MCF 10A (cell line): ENCODE measurements around the gene NLGN3. TPM values are rescaled to one million over a fixed set of nuclear protein-coding genes. Genes with fewer than 3 reads are reported as not detected.

ENCODE experiments used
- BruUV-seq: library from RNA; stranded (reverse); fragments of 400-500 nt; replicated peaks from 2 replicates; lab custom pipeline; 2021; lab: Mats Ljungman, UMichigan
- CTCF ChIA-PET: fragments of 300-600 bp; sonication (Branson Sonifier 250); formaldehyde crosslinking; extraction: SDS; loops from one replicate; lab custom pipeline; 2021; ENCODE audit warnings: antibody characterized with exemption, inconsistent platforms; lab: Yijun Ruan, JAX
- POLR2A ChIA-PET: fragments of 300-600, 350-650 bp; sonication (Branson Sonifier 250); formaldehyde crosslinking; extraction: SDS; loops from one replicate; lab custom pipeline; 2020; ENCODE audit warnings: antibody characterized with exemption, inconsistent platforms; lab: Yijun Ruan, JAX
- DNase-seq: peaks from one replicate; pipeline ENCODE4 v3.0.0-alpha.2; 2018; ENCODE audit not compliant: unreplicated experiment
- H3K27ac Mint-ChIP-seq: one replicate; pipeline ENCODE4 v1.8.0; 2022; ENCODE audit warnings: mild to moderate bottlenecking, low read depth, mixed read lengths; ENCODE audit not compliant: unreplicated experiment
- H3K27me3 Mint-ChIP-seq: one replicate; pipeline ENCODE4 v1.8.0; 2022; ENCODE audit warnings: mixed read lengths; ENCODE audit not compliant: insufficient read depth, unreplicated experiment
- H3K36me3 Mint-ChIP-seq: one replicate; pipeline ENCODE4 v1.8.0; 2022; ENCODE audit warnings: mild to moderate bottlenecking, moderate library complexity, mixed read lengths; ENCODE audit not compliant: insufficient read depth, unreplicated experiment
- H3K4me1 Mint-ChIP-seq: one replicate; pipeline ENCODE4 v1.8.0; 2022; ENCODE audit warnings: mixed read lengths; ENCODE audit not compliant: insufficient read depth, unreplicated experiment
- H3K4me3 Mint-ChIP-seq: one replicate; pipeline ENCODE4 v1.8.0; 2022; ENCODE audit warnings: mild to moderate bottlenecking, moderate library complexity, mixed read lengths; ENCODE audit not compliant: unreplicated experiment
- H3K9me3 Mint-ChIP-seq: one replicate; pipeline ENCODE4 v1.8.0; 2022; ENCODE audit warnings: mixed read lengths; ENCODE audit not compliant: unreplicated experiment
- intact Hi-C: fragments of 100-400 bp; cut with micrococcal nuclease; formaldehyde crosslinking; loops from 2 replicates; pipeline ENCODE4 v1.14.1; 2022
- total RNA-seq: library from RNA; stranded (reverse); gene quantifications from 2 replicates; pipeline ENCODE4 v1.2.3, GENCODE V29; 2022
- TF ChIP-seq, protein P1 (sequence below): fragments of 200-600 bp; IDR thresholded peaks from one replicate; pipeline ENCODE4 v1.8.0; 2022; ENCODE audit warnings: antibody characterized with exemption, mild to moderate bottlenecking; ENCODE audit not compliant: unreplicated experiment

The NLGN3 gene
- total RNA-seq, 1 experiment from 2014 or later, result 0.42 TPM

DNA sequence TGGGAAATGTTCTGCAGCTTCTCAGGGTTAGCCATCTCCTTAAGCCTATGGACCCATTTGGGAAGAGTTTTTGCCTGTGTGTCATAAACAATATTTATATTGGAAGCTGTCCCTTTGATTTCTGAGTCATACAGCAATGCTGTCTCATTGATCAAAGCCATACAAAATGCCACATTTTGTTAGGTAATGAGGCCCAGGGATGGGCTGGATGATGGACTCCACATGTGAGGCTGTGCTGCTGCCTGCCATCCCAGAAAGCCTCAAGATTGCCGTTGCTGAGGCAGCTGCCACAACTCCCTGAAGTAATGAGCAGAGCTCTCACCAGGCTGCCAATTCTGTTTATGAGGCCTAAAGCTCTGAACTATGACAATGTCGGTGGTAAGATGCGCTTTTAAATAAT, 66.2 kb downstream of the NLGN3 start:
- CTCF ChIA-PET, result interaction anchor here (0.6 kb wide), 1 partner anchor 191 kb away, joined by 4 read pairs; no protein-coding TSS in a partner anchor
- no peak for DNase-seq
- POLR2A ChIA-PET, result no interaction called here

DNA sequence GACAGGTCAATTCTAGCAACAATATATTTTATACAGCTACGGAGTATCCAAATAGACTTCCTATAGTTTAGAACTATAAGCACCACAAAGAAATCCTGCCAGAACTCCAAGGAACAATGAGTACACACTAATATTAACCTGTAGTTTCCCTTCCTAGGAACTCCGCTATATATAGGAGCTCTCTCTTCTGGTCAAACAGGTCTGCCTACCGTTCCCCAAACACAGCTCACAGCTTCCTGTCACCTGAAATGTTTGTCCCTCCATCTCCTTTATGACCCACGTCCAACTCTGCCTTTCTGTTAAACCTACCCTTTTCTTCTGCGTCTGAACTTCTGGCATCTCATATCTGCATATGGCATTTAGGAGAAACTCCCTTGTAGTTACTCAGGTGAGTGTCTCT, 67.9 kb downstream of the NLGN3 start:
- no peaks in the 10 kb centered on the region for H3K9me3 Mint-ChIP-seq
- H3K27me3 Mint-ChIP-seq, result peaks cover 81% of the 10 kb centered on the region
- TF ChIP-seq, protein P1, sequence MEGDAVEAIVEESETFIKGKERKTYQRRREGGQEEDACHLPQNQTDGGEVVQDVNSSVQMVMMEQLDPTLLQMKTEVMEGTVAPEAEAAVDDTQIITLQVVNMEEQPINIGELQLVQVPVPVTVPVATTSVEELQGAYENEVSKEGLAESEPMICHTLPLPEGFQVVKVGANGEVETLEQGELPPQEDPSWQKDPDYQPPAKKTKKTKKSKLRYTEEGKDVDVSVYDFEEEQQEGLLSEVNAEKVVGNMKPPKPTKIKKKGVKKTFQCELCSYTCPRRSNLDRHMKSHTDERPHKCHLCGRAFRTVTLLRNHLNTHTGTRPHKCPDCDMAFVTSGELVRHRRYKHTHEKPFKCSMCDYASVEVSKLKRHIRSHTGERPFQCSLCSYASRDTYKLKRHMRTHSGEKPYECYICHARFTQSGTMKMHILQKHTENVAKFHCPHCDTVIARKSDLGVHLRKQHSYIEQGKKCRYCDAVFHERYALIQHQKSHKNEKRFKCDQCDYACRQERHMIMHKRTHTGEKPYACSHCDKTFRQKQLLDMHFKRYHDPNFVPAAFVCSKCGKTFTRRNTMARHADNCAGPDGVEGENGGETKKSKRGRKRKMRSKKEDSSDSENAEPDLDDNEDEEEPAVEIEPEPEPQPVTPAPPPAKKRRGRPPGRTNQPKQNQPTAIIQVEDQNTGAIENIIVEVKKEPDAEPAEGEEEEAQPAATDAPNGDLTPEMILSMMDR, result no peak
- no peak overlapping the region for H3K4me3 Mint-ChIP-seq
- POLR2A ChIA-PET, result no interaction called here
- no TSS peak for BruUV-seq
- H3K36me3 Mint-ChIP-seq, result no peaks in the 10 kb centered on the region
- DNase-seq, result no peak
- CTCF ChIA-PET, result interaction anchor here (0.5 to 0.6 kb wide), 2 partner anchors 11 to 26 kb away, joined by 3 read pairs; no protein-coding TSS in a partner anchor
- H3K27ac Mint-ChIP-seq, result no peak overlapping the region
- no peaks in the 10 kb centered on the region for H3K4me1 Mint-ChIP-seq
- intact Hi-C loops, result no loop called here

More for the DNA sequence above, 66.2 kb downstream of the NLGN3 start:
- no TSS peak for BruUV-seq
- Mint-ChIP-seq H3K36me3 (no peaks in the 10 kb centered on the region), H3K4me1 (no peaks in the 10 kb centered on the region), H3K27me3 (peaks cover 64% of the 10 kb centered on the region), H3K27ac (no peak overlapping the region), H3K4me3 (no peak overlapping the region), H3K9me3 (peaks cover 2% of the 10 kb centered on the region)
- intact Hi-C loops, result no loop called here
- TF ChIP-seq, protein P1, result no peak

DNA sequence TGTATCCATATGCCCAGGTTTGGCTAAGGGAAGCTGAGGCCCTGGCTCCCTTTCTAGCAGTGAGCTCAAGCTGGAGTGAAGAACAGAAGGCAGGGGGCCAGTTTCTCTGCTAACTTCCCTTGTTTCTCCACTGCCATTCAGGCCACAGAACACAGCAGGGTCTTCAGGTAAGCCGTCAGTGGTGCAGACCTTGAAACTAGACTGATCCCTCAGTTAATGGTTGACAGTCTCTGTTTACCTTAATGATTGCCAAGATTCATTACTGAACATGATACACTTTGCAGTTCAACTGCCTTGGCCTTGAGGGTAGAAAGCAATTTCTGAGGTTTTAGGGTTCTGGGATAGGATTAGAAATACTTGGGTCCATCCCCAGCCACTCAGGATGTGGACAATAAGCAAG, 69.5 kb downstream of the NLGN3 start:
- no peak for DNase-seq
- BruUV-seq, result no TSS peak
- TF ChIP-seq, protein P1, result no peak
- Mint-ChIP-seq H3K4me3 (no peak overlapping the region), H3K9me3 (no peaks in the 10 kb centered on the region), H3K4me1 (no peaks in the 10 kb centered on the region), H3K36me3 (no peaks in the 10 kb centered on the region), H3K27ac (no peak overlapping the region), H3K27me3 (peaks cover 75% of the 10 kb centered on the region)
- intact Hi-C loops, result no loop called here
- CTCF ChIA-PET, result interaction anchor here (1.2 kb wide), 1 partner anchor 40 kb away, joined by 6 read pairs; the partner anchor contains the start of gene ZMYM3
- POLR2A ChIA-PET, result no interaction called here

DNA sequence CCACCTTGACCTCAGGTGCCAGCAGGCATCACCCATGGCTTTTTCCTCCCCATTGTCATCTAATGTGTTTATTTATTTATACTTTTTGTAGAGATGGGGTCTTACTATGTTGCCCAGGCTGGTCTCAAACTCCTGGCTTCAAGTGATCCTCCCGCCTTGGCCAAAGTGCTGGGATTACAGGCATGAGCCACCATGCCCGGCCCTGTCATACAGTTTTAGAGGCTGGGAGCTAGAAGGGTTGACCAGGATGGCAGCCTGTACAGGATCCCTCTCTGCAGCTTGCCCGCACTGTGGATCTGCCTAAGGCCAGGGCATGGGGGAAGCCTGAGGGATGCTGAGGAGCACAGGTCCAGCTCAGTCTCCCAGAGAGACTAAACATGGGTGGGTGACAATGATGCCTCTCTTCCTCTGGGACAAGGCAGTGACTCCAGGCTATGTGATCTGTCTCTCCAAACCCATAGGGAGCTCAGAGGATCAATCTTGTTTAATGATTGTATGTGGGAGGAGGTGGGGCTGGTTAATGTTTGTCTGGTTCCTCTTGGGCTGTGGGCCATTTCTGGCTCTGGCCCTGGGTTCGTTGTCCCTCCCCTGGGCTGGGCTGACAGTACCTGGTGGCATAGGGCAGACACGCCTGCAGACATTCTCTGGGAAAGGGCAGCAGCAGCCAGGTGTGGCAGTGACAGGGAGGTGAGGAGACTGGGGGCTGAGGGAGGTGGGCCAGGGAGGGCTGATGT, 70.1 kb downstream of the NLGN3 start:
- Mint-ChIP-seq H3K4me1 (no peaks in the 10 kb centered on the region), H3K4me3 (no peak overlapping the region), H3K9me3 (no peaks in the 10 kb centered on the region), H3K36me3 (no peaks in the 10 kb centered on the region), H3K27me3 (peaks cover 69% of the 10 kb centered on the region), H3K27ac (no peak overlapping the region)
- intact Hi-C loops, result no loop called here
- TF ChIP-seq, protein P1, result no peak
- CTCF ChIA-PET, result interaction anchor here (1.2 kb wide), 1 partner anchor 40 kb away, joined by 6 read pairs; the partner anchor contains the start of gene ZMYM3
- no TSS peak for BruUV-seq
- POLR2A ChIA-PET, result no interaction called here
- DNase-seq, result no peak
